GM21515 (cell line): Measurements from ENCODE around the gene TBC1D17.
"Not testable (repeated sequence)": the region's sequence is repeated elsewhere in the genome, so short reads cannot be mapped to it uniquely, and the experiment has no call there.

Experiments
- ATAC-seq: cut with Tn5 transposase; IDR thresholded peaks from one replicate; pipeline ENCODE4 v1.9.1; 2021; ENCODE audit not compliant: unreplicated experiment

Gene TBC1D17

DNA sequence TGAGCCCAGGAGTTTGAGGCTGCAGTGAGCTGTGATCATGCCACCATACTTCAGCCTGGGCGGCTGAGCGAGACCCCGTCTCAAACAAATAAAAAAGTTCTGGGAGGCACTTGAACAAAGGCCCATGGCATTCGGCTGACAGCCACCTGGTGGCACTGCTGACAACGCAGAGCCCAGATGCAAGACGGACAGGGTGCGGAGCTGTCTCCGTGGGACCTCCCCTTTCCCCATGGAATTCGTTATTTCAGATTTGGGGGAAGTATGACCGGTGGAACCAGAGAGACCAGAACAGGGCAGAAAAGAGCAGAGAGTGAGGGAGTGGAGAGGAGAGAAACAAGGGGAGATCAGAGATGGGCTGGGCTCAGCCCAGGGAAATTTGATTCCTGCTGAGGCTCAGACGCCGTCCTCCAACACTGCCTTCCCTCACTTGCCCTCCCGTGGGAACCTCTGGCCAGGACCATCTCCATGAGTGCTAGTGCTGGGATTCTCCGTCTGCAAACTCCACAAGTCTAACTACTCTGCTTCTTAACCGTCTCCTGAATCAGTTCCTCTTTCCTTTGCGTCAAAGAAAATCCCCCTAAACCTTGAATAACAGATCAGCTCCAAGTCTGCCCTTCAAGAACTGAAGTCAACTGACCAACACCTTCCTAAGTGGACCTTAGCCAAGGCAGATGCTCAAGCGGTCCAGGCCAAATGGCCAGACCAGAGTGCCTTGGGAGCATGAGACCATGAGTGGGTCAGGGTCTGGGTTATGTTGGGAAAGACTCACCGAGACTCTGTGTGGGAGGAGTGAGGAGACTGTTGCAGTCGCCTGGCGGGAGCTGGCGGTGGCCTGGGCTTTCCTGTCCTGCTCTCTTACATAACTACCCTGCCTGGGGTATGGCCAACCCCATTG is 39.6 kb downstream of the TBC1D17 start:
- no peak for ATAC-seq

DNA sequence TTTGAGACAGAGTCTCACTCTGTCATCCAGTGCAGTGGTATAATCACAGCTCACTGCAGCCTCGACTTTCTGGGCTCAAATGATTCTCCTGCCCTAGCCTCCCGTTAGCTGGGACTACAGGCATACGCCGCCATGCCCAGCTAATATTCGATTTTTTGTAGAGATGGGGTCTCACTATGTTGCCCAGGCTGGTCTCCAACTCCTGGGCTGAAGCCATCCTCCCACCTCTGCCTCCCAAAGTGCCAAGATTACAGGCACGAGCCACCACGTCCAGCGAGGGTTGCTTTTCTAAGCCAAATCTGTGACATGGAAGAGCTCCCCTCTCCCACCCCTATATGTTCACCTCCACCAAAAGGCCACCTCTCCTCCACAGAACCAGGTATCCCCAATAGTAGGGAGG is 40.6 kb downstream of the TBC1D17 start:
- no peak for ATAC-seq

DNA sequence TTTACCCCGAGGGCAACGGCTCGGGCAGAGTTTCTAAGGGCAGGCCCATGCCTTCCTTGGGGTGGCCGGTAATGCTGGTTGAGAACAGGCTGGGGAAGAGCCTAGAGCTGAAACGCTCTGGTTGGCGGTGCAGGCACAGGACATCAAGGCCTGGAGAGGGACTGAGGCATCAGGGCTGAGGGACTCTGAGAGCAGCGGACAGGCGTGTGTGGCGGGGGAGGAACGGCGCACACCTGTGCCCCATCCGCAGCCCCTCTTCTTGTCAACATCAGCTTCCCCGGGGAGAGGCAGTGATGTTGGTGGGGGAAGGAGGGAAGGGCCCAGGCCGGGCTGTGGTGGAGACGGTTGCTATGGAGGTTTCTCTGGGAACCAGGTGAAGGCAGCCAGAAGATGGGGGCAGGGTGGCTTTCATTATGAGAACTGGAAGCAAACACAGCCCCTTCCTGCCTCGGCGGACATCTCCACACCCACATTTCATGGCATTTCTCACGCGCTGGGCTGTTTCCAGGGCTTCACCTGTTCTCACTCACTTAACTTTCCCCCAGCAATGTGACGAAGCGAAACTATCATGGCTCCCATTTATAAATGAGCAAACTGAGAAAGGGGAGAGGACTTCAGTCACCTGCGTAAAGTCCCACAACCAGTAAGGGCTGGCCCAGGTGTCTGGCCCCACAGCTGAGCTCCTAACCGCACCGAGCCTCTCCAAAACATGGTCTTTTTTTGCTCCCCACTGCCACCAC is 43.3 kb downstream of the TBC1D17 start:
- ATAC-seq: no peak

DNA sequence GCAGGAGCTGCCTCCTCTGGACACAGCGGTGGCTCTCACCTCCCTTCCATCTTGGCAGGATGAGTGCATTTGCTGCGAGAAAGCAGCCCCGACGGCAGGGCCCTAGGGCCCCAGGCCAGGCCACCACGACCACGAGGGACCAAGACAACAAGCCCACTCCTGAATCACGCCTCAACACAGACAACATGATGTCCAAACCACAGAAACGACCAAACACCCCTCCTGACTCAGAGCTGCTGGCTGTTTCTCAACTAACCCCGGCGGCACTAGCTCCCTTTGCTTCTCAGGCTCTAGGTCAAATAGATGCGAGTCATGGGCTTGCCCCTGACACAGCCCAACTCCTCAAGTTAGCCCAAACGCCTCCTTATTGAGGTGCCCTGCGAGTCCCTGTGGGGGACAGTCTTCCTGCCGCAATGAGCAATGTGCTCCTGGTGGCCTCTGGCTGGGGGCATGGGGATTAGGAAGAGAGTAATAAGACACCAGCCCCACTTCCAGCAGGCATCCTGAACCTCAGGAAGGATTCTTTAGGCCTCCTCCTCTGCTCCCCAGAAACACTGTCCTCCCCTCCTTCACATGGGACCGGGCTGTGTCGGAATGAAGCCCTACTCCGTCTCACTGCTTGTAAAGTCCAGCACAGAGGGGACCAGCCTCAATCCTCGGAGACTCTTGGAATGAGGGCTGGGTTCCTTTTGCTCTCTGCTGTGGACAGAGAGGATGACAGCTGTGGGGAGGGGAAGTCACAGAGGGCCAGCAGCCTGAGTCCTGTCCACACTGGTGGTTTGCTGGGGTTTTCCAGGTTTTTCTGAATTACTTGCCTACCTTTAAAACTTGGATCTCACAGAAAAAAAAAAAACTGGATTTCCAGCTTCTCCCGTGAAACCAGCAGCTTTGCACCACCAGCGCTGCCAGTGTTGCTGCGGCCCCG is 44.6 kb downstream of the TBC1D17 start:
- no peak for ATAC-seq

DNA sequence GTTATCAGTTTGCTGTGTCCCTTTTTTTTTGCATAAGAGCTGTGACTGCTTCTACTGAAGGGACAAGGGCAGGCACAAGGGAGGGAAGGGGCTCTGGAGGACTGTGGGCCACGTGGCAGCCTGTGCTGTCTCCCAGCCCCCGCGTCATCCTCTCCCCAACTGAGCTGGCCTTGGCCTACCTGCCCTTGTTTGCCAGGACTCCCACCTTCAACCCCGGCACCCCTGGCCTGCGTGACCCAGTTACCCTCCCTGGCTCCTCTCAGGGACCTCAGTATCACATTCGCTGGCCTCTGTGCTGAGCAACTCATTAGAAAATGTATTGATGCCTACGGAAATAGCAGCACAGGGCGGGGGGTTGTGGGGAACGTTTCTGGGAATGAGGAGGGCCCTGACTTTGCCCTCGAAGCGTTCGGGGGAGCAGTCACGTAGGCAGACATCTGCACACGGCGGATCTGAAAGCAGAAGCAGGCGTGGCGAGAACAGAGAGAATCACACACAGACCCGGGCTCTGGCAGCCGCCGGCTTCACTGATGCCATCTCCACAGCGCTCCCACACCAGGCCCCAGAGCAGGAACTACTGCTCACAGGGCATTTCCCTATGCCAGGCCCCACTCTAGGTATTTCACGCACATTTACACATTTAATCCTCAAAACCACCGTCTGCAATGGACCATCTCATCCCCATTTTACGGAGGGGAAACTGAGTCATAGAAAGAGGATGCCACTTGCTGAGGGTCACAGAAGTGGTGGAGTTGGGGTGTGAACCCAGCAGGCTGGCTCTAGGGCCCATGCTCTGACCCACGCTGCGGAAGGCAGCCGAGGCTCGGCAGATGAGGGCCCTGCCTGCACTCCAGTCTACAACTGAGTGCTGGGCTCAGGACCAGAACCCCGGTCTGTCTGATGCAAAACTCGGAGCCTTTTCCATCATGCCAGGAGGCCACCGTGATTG is 45.8 kb downstream of the TBC1D17 start:
- no peak for ATAC-seq

DNA sequence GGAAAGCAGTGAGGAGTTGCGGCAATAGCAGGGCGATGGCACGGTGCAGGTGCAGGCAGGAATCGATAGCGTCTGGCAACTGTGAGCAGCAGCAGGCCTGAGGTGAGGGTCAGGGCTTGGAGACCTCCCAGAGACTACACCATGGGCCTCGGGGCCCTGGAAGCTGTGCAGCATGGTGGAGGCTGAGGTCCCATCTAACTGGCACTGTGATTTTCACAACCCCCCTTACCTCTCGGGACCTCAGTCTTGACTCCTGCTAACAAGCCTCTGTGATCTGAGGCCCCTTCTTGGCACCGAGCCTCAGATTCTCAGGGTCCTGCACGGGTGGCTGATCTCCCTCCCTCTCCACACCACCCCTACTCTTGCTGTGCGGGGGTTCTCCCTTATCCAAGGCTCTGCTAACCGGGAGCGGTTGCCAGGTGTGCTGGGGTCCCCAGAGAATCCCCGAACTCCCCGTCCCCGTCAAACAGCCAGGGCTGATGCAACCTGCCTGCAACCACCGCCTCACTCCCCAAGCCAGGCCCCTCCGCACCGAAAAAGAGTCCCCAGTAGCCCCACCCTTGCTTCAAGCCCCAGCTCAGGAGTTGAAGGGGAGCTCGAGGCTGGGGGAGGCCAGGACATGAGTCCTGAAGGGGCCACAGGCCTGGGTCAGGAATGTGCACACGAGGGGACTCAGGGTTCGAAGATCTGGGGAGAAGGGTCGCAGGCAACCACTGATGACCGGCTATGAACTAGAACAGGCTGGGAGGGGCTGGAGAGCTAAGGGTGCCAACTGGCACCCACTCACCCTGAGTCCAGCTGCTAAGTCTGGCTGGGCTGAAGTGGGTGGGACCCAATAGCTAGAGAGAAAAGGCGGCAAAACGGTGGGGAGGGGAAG is 46.7 kb downstream of the TBC1D17 start:
- no peak for ATAC-seq

DNA sequence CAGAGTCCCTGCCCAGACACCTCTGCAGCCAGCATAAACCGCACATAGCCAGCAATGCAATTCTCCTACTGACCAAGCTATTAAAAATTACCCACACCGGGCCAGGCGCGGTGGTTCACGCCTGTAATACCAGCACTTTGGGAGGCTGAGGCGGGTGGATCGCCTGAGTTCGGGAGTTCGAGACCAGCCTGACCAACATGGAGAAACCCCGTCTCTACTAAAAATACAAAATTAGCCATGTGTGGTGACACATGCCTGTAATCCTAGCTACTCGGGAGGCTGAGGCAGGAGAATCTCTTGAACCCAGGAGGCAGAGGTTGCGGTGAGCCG is 47.3 kb downstream of the TBC1D17 start:
- ATAC-seq: not testable (repeated sequence)

DNA sequence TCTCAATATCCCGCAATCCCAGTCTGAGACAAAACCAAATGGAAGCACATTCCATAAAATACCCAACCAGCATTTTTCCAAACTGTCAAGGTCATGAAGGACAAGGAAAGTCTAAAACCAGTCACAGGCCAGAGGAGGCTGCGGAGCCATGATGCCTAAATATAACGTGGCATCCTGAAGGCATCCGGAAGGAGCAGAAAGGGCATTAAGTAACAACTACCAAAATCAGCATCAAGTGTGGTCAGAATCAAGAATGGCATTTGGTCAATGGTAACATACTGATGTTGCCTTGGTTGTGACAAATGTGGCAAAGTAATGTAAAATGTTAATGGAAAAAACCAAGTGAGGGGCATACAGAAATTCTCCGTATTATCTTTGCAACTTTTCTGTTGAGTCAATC is 48.0 kb downstream of the TBC1D17 start:
- ATAC-seq: no peak

DNA sequence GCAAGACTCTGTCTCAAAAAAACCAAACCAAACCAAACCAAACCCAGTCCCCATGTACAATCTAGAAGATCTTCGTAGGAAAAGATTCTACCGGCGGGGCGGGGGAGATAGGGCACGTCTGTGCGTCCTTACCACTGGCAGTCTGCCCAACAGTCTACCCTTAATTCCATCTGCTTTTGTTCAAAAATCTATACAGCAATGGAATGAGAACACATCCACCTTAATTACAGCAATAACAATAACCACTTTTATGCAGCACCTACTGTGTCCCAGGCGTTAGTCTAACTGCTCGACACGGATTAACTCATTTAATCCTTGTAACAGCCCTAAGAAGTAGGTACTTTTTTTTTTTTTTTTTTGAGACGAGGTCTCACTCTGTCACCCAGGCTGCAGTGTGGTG is 49.0 kb downstream of the TBC1D17 start:
- no peak for ATAC-seq

DNA sequence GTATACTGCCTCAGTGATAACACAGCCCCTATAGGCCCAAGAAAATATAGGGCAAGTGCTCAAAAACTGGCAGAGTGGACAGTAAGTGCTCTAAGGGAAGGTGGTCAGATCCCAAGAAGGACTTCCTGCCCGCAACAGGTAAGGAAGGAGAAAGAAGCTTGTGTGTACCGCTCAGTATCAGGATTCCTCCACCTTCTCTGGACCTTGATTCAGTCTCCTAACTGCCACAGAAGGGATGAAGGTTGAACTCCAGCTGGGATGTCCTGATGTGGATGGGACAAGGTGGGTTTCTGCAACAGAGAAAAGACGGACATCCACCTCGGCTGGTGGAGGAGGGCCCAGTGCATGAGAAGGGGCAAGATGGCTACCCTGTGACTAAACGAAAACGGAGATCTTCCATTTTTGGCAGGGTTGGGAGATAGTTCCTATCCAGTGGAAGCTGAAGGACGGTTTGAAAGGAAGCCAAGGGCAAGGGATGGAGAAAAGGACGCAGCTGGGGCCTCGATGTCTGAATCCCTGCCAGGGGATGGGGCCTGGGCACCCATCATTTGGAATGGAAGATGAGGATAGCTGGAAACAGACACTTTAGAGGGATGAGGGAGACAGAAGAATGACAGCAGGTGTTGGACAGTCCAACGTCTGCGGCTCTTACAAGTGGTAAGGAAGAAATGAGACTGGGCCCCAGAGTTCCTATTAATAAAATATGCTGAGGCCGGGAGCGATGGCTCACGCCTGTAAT is 50.2 kb downstream of the TBC1D17 start:
- ATAC-seq: no peak

DNA sequence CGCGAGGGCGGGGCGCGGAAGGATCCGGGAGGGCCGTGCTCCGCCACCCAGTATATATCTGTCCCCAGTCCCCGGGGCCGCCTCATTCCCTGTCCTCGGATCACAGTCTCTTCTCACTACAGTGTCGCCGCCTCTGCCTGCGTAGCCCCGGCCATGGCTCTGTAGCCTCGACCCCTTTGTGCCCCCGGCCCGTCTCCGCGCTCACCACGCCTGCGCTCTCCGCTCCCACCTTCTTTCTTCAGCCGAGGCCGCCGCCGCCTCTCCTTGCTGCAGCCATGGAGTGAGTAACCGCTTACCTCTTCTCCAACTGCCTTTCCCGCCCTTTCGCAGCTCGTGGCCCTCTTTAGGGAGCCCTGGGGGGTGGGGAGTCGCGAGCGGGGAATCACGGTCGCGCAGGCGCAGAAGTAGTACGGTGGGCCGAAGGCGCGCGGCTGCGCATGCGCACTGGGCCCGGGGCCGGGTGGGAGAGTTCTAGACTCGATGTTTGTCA is 51.7 kb downstream of the TBC1D17 start, which contains the start of the genes ATF5 and NUP62:
Gene ATF5 (plus strand): TSS at position 85 of the 490 bp plus-strand sequence. CDS start 1,646 bp downstream, outside the sequence.
Gene NUP62 (minus strand): TSS at position 384 of the 490 bp plus-strand sequence. CDS start 19,697 bp downstream, outside the sequence.
- peak; percentile 39 for ATAC-seq

DNA sequence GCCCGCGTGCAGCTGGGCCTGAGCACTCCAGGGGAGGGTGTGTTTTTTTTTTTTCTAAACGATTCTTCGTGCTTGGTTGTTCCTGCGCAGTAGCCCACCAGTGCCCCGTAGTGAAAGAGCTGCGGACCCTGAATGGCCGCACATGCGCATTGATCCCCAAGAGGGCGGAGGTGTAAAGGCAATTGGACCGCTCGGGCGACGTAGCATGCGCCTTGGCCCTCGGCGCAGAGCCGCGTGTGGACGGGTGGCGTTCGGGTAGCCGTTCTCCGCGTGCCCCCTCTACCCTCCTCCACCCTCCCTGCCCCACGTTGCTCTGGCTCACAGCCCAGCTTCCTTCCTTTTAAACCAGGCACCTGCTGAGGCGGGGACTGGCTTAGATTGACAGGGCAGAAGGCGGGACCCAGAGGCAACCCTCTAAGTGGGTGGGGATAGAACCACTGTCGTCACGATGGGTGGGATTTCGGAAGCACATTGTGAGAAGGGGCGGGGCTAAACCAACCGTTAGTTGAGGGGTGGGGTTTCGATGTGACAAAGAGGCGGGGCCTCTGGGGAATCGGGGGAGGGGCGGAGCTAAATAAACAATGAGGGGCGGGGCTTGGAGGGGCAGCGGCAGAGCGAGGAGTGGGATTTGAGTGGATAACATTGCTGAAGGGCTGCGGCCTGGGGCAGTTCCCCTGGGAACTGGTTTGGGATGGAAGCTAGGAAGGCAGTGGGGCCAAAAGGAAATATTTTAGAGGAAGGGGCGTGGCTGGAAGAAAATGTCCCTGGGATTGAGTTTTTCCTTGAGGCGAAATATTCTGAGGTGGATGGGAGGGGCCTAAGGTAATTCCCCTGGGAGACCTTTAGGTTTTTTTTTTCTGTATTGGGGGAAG is 52.3 kb downstream of the TBC1D17 start:
- peak; percentile 54 for ATAC-seq

DNA sequence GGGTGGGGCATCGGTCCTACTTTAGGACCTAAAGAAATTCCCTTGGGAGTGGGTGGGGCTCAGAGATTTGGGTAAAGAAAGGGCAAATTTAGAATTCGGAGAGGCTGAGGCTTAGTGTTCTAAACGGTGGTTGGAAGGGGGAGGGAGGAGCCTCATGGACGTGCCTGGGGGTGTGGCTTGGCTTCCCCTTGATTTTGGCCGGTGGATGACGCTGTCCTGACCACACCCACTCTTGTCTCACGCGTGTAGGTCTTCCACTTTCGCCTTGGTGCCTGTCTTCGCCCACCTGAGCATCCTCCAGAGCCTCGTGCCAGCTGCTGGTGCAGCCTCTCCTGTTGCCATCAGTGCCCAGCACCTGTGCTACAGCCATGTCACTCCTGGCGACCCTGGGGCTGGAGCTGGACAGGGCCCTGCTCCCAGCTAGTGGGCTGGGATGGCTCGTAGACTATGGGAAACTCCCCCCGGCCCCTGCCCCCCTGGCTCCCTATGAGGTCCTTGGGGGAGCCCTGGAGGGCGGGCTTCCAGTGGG is 53.0 kb downstream of the TBC1D17 start:
- ATAC-seq: no peak

DNA sequence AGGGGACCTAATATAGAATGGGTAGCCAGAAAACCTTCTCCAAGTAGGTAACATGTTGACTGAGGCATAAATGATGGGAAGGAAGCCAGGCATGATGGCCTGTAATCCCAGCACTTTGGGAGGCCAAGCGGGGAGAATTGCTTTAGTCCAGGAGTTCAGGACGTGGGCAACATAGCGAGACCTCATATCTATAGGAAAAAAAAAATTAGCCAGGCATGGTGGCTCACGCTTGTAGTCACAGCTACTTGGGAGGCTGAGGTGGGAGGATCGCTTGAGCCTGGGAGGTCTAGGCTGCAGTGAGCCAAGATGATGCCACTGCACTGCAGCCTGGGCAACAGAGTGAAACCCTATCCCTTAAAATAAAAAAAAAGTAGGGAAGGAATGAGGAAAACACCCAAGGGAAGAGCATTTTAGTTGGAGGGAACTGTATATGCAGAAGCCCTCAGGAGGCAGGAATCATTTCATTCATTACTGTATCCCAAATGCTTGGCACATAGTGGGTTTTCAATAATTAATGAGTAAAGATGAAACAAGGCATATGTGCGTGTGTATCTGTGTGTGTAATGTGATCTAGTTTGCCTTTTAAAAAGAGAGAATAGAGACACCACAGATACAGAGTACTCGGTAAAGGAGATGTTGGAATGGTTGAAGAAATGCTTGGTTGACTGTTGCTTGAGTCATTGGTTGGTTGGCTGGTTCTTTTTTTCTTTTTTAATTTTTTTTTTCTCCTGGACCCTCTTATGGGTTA is 54.0 kb downstream of the TBC1D17 start:
- ATAC-seq: no peak

DNA sequence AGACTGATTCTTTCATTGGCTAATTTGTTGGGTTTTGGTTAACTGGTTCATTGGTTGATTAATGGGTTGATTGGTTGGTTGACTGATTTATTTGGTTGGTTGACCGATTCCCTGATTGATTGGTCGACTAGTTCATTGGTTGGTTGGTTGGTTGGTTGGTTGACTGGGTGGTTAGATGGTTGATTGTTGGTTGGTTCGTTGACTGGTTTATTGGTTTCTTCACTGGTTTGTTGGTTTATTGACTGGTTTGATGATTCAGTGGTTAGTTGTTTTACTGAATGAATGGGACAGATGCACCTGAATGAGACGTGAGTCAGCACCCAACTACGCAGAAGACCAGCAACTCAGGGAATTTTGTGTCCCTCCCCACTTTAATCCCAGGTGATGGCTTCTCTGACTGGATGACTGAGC is 54.5 kb downstream of the TBC1D17 start:
- no peak for ATAC-seq

DNA sequence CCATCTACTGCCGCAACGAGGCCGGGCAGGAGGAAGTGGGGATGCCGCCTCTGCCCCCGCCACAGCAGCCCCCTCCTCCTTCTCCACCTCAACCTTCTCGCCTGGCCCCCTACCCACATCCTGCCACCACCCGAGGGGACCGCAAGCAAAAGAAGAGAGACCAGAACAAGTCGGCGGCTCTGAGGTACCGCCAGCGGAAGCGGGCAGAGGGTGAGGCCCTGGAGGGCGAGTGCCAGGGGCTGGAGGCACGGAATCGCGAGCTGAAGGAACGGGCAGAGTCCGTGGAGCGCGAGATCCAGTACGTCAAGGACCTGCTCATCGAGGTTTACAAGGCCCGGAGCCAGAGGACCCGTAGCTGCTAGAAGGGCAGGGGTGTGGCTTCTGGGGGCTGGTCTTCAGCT is 55.2 kb downstream of the TBC1D17 start:
- ATAC-seq: no peak
